Measurements from ENCODE around the gene ANO2. TPM values are rescaled to one million over a fixed set of nuclear protein-coding genes. Genes with fewer than 3 reads are reported as not detected.

ANO2 gene
- total RNA-seq, 4 donors from 2014 or later = 1.4 to 3.3 (median 2.7) TPM; not detected in 1

GRCh38 chr12:5915511-5915910, 29.5 kb downstream of the ANO2 start:
- Histone ChIP-seq H3K27ac (no peak overlapping the region), H3K4me1 (no peaks in the 10 kb centered on the region), H3K27me3 (no peaks in the 10 kb centered on the region), H3K9me3 (no peaks in the 10 kb centered on the region), H3K36me3 (no peaks in the 10 kb centered on the region), H3K4me3 (no peak overlapping the region)
- WGBS, 2 donors (ENCODE audit: low coverage in 1 of 2) = 75% methylated on average over 4 of the region's 4 CpGs; no CpG with 5 or more reads in 1 of the 2 donors
- TF ChIP-seq POLR2A (IDR thresholded peaks at IDR 0.05) (no peak), CTCF (IDR thresholded peaks at IDR 0.05) (no peak), EP300 (IDR thresholded peaks at IDR 0.05; ENCODE audit: low read depth) (no peak), POLR2AphosphoS5 (IDR thresholded peaks at IDR 0.05) (no peak)
- intact Hi-C loops (cut with DNase I; ENCODE audit: low total_unique reads) (no loop called here), in situ Hi-C loops (cut with MboI; ENCODE audit: low pct_ligation_motif_present in 1 of 4, low pct_unique_long_range_greater_than_20kb in 1 of 4, low sequenced_read_pairs in 3 of 4) (no loop called here)
- no peak for DNase-seq

GRCh38 chr12:5914387-5915149, 30.5 kb downstream of the ANO2 start:
- in situ Hi-C loops (cut with MboI; ENCODE audit: low pct_ligation_motif_present in 1 of 4, low pct_unique_long_range_greater_than_20kb in 1 of 4, low sequenced_read_pairs in 3 of 4) = no loop called here
- 78% methylated on average over 11 of the region's 11 CpGs; no CpG with 5 or more reads in 1 of the 2 donors for WGBS, 2 donors (ENCODE audit: low coverage in 1 of 2)

GRCh38 chr12:5913387-5913786, 31.7 kb downstream of the ANO2 start:
- Histone ChIP-seq H3K4me1 (no peaks in the 10 kb centered on the region), H3K27me3 (no peaks in the 10 kb centered on the region), H3K4me3 (no peak overlapping the region), H3K9me3 (no peaks in the 10 kb centered on the region), H3K36me3 (no peaks in the 10 kb centered on the region), H3K27ac (no peak overlapping the region)
- DNase-seq = no peak
- TF ChIP-seq POLR2AphosphoS5 (IDR thresholded peaks at IDR 0.05) (no peak), CTCF (IDR thresholded peaks at IDR 0.05) (no peak), EP300 (IDR thresholded peaks at IDR 0.05; ENCODE audit: low read depth) (no peak), POLR2A (IDR thresholded peaks at IDR 0.05) (no peak)
- in situ Hi-C loops (cut with MboI; ENCODE audit: low pct_ligation_motif_present in 1 of 4, low pct_unique_long_range_greater_than_20kb in 1 of 4, low sequenced_read_pairs in 3 of 4) (no loop called here), intact Hi-C loops (cut with DNase I; ENCODE audit: low total_unique reads) (no loop called here)
- WGBS, 2 donors (ENCODE audit: low coverage in 1 of 2) = 63 to 81% methylated on average over 3 to 9 of the region's 9 CpGs

More at GRCh38 chr12:5914387-5915149, 30.5 kb downstream of the ANO2 start:
- no peak overlapping the region for H3K27ac ChIP-seq
- no peaks in the 10 kb centered on the region for H3K36me3 ChIP-seq
- DNase-seq = no peak
- H3K4me3 ChIP-seq = no peak overlapping the region
- intact Hi-C loops (cut with DNase I; ENCODE audit: low total_unique reads) = no loop called here
- TF ChIP-seq EP300 (IDR thresholded peaks at IDR 0.05; ENCODE audit: low read depth) (no peak), CTCF (IDR thresholded peaks at IDR 0.05) (no peak), POLR2A (IDR thresholded peaks at IDR 0.05) (no peak), POLR2AphosphoS5 (IDR thresholded peaks at IDR 0.05) (no peak)
- no peaks in the 10 kb centered on the region for H3K4me1 ChIP-seq
- H3K9me3 ChIP-seq = no peaks in the 10 kb centered on the region
- H3K27me3 ChIP-seq = no peaks in the 10 kb centered on the region

- TF ChIP-seq POLR2AphosphoS5 (IDR thresholded peaks at IDR 0.05) = no peak
- TF ChIP-seq POLR2A (IDR thresholded peaks at IDR 0.05) = no peak
- no peak for TF ChIP-seq EP300 (IDR thresholded peaks at IDR 0.05; ENCODE audit: low read depth)
- no peak for TF ChIP-seq CTCF (IDR thresholded peaks at IDR 0.05)
- DNase-seq = no peak
- no peaks in the 10 kb centered on the region for H3K27me3 ChIP-seq
- in situ Hi-C loops (cut with MboI; ENCODE audit: low pct_ligation_motif_present in 1 of 4, low pct_unique_long_range_greater_than_20kb in 1 of 4, low sequenced_read_pairs in 3 of 4) = no loop called here
- H3K9me3 ChIP-seq = no peaks in the 10 kb centered on the region
- no peaks in the 10 kb centered on the region for H3K4me1 ChIP-seq
- H3K4me3 ChIP-seq = no peak overlapping the region
- H3K27ac ChIP-seq = no peak overlapping the region
- no peaks in the 10 kb centered on the region for H3K36me3 ChIP-seq
- 20 to 73% methylated on average over 1 to 19 of the region's 19 CpGs for WGBS, 2 donors (ENCODE audit: low coverage in 1 of 2)
- intact Hi-C loops (cut with DNase I; ENCODE audit: low total_unique reads) = no loop called here
Measured at GRCh38 chr12:5912437-5913334, 32.4 kb downstream of the ANO2 start.

Data from transverse colon (tissue), 4 donors.